Neuronal stem cell (in vitro differentiated cells): ENCODE results near the gene SYNE3.

Experiments
- DNase-seq: peaks from one replicate; pipeline ENCODE4 v3.0.0-alpha.2; 2013; ENCODE audit warnings: low spot score
- H2AFZ ChIP-seq: one replicate; pipeline ENCODE4 v1.6.1; 2013; ENCODE audit warnings: mild to moderate bottlenecking, low read length, inconsistent platforms
- H2AK5ac ChIP-seq: 2 replicates; pipeline ENCODE4 v1.6.1; 2013; ENCODE audit warnings: low read depth, mild to moderate bottlenecking, inconsistent platforms, low read length, moderate library complexity, mixed read lengths
- H2BK120ac ChIP-seq: 2 replicates; pipeline ENCODE4 v1.6.1; 2013; ENCODE audit warnings: low read depth, mild to moderate bottlenecking, inconsistent platforms, low read length, moderate library complexity, mixed read lengths
- H2BK12ac ChIP-seq: one replicate; pipeline ENCODE4 v1.6.1; 2013; ENCODE audit warnings: low read length, inconsistent platforms
- H2BK15ac ChIP-seq: 2 replicates; pipeline ENCODE4 v1.6.1; 2013; ENCODE audit warnings: mild to moderate bottlenecking, low read length, inconsistent platforms, mixed read lengths
- H2BK5ac ChIP-seq: one replicate; pipeline ENCODE4 v1.6.1; 2013; ENCODE audit warnings: inconsistent platforms, mild to moderate bottlenecking, low read length, moderate library complexity
- H3K14ac ChIP-seq: one replicate; pipeline ENCODE4 v1.6.1; 2013; ENCODE audit warnings: low read length, inconsistent platforms
- H3K18ac ChIP-seq: 2 replicates; pipeline ENCODE4 v1.6.1; 2013; ENCODE audit warnings: low read length, inconsistent platforms
- H3K23ac ChIP-seq: 2 replicates; pipeline ENCODE4 v1.6.1; 2013; ENCODE audit warnings: low read depth, mild to moderate bottlenecking, mixed read lengths, low read length, inconsistent platforms; ENCODE audit not compliant: poor library complexity
- H3K27ac ChIP-seq: replicated peaks from 3 replicates; pipeline ENCODE4 v1.5.1; 2013; ENCODE audit warnings: low read length, inconsistent platforms
- H3K27me3 ChIP-seq, 3 experiments: 2 replicates each; pipeline ENCODE4 v1.6.1; 2013; ENCODE audit warnings: low read length in 3 of 3, mild to moderate bottlenecking in 2 of 3, inconsistent platforms in 1 of 3, low read depth in 1 of 3, mixed read lengths in 1 of 3, moderate library complexity in 1 of 3; ENCODE audit not compliant: control insufficient read depth in 3 of 3, insufficient read depth in 3 of 3
- H3K36me3 ChIP-seq, 2 donors: replicated peaks in 1 of 2; 2 replicates each; pipeline ENCODE4 v1.6.1; 2013; ENCODE audit warnings: low read length in 2 of 2; ENCODE audit not compliant: control insufficient read depth in 2 of 2, insufficient read depth in 2 of 2
- H3K4ac ChIP-seq: 2 replicates; pipeline ENCODE4 v1.6.1; 2013; ENCODE audit warnings: inconsistent platforms, mild to moderate bottlenecking, low read length, moderate library complexity
- H3K4me1 ChIP-seq, 2 donors: 1 replicate in 1 of 2; 2 replicates in 1 of 2; pipeline ENCODE4 v1.6.1; 2013; ENCODE audit warnings: low read length in 2 of 2, low read depth in 1 of 2; ENCODE audit not compliant: control insufficient read depth in 2 of 2, insufficient read depth in 1 of 2
- H3K4me2 ChIP-seq: one replicate; pipeline ENCODE4 v1.6.1; 2013; ENCODE audit warnings: mild to moderate bottlenecking, low read length, inconsistent platforms; ENCODE audit not compliant: insufficient read depth, poor library complexity, severe bottlenecking
- H3K4me3 ChIP-seq, 2 donors: 2 replicates each; pipeline ENCODE4 v1.5.1; 2013; ENCODE audit warnings: low read length in 2 of 2, mild to moderate bottlenecking in 2 of 2, inconsistent platforms in 1 of 2, moderate library complexity in 1 of 2
- H3K79me1 ChIP-seq: one replicate; pipeline ENCODE4 v1.6.1; 2013; ENCODE audit warnings: low read depth, mild to moderate bottlenecking, inconsistent platforms, low read length, moderate library complexity
- H3K9ac ChIP-seq: one replicate; pipeline ENCODE4 v1.6.1; 2013; ENCODE audit warnings: mild to moderate bottlenecking, low read depth, low read length, inconsistent platforms; ENCODE audit not compliant: poor library complexity
- H3K9me3 ChIP-seq, 2 donors: replicated peaks in 1 of 2; 2 replicates each; pipeline versions ENCODE3 to v1.6.1; 2013; ENCODE audit warnings: low read length in 2 of 2, mild to moderate bottlenecking in 2 of 2, inconsistent platforms in 1 of 2, low read depth in 1 of 2, mixed read lengths in 1 of 2, moderate library complexity in 1 of 2; ENCODE audit not compliant: control insufficient read depth in 2 of 2, insufficient read depth in 1 of 2
- H4K8ac ChIP-seq: one replicate; pipeline ENCODE4 v1.6.1; 2013; ENCODE audit warnings: low read depth, mild to moderate bottlenecking, inconsistent platforms, low read length, moderate library complexity
- H4K91ac ChIP-seq: one replicate; pipeline ENCODE4 v1.6.1; 2013; ENCODE audit warnings: low read length, low read depth, mild to moderate bottlenecking, inconsistent platforms; ENCODE audit not compliant: poor library complexity
- WGBS, 2 donors: extraction: QIAGEN DNeasy Blood & Tissue Kit; methylation state at CpG; one replicate each; pipeline ENCODE4 v1.1.7; 2013; ENCODE audit warnings: missing lambda C conversion rate in 2 of 2, mixed read lengths in 1 of 2; ENCODE audit not compliant: insufficient read length in 2 of 2, insufficient replicate concordance in 1 of 2; ENCODE audit errors: extremely low coverage in 2 of 2; 5-methylcytosine and 5-hydroxymethylcytosine counted together

SYNE3 gene

GRCh38 chr14:95559203-95559602 is 42.8 kb upstream of the SYNE3 start:
- no peaks in the 10 kb centered on the region for H3K36me3 ChIP-seq
- WGBS, 2 donors: no CpG with 5 or more reads among the region's 6 CpGs
- peaks cover 0 to 2% of the 10 kb centered on the region in 2 donors for H3K4me1 ChIP-seq
- no peak overlapping the region for H2BK5ac ChIP-seq
- H2BK15ac ChIP-seq: no peak overlapping the region
- H3K18ac ChIP-seq: no peak overlapping the region
- H4K91ac ChIP-seq: no peak overlapping the region
- no peak overlapping the region for H2AK5ac ChIP-seq
- no peak overlapping the region for H2AFZ ChIP-seq
- no peak overlapping the region for H3K14ac ChIP-seq
- H3K27ac ChIP-seq: no peak overlapping the region
- H3K79me1 ChIP-seq: no peaks in the 10 kb centered on the region
- no peak overlapping the region for H3K4me2 ChIP-seq
- no peak overlapping the region for H4K8ac ChIP-seq
- H2BK120ac ChIP-seq: no peak overlapping the region
- peaks cover 0 to 2% (median 0%) of the 10 kb centered on the region in 3 experiments for H3K27me3 ChIP-seq
- no peak for DNase-seq
- no peak overlapping the region for H3K4me3 ChIP-seq
- H3K9ac ChIP-seq: no peak overlapping the region
- H2BK12ac ChIP-seq: no peak overlapping the region
- no peaks in the 10 kb centered on the region for H3K9me3 ChIP-seq
- no peak overlapping the region for H3K23ac ChIP-seq
- H3K4ac ChIP-seq: no peak overlapping the region

- H2BK5ac ChIP-seq: no peak overlapping the region
- no peak overlapping the region for H3K4me2 ChIP-seq
- no peak overlapping the region for H3K23ac ChIP-seq
- no peaks in the 10 kb centered on the region for H3K36me3 ChIP-seq
- H2AK5ac ChIP-seq: no peak overlapping the region
- H3K27me3 ChIP-seq: peaks cover 0 to 2% (median 0%) of the 10 kb centered on the region in 3 experiments
- no peak overlapping the region for H4K8ac ChIP-seq
- WGBS, 2 donors: no CpG with 5 or more reads among the region's 2 CpGs
- H2BK15ac ChIP-seq: no peak overlapping the region
- H3K14ac ChIP-seq: no peak overlapping the region
- peaks cover 0 to under 1% of the 10 kb centered on the region in 2 donors for H3K4me1 ChIP-seq
- H2BK12ac ChIP-seq: no peak overlapping the region
- no peak overlapping the region for H3K4ac ChIP-seq
- no peaks in the 10 kb centered on the region for H3K79me1 ChIP-seq
- DNase-seq: no peak
- H3K27ac ChIP-seq: no peak overlapping the region
- no peaks in the 10 kb centered on the region for H3K9me3 ChIP-seq
- no peak overlapping the region for H2BK120ac ChIP-seq
- H3K9ac ChIP-seq: no peak overlapping the region
- H4K91ac ChIP-seq: no peak overlapping the region
- H2AFZ ChIP-seq: no peak overlapping the region
- no peak overlapping the region for H3K18ac ChIP-seq
- H3K4me3 ChIP-seq: no peak overlapping the region
Observed at GRCh38 chr14:95557832-95558231, 41.4 kb upstream of the SYNE3 start.

GRCh38 chr14:95557291-95557690 is 40.8 kb upstream of the SYNE3 start:
- DNase-seq: no peak
- no CpG with 5 or more reads among the region's 11 CpGs for WGBS, 2 donors
- H3K9ac ChIP-seq: no peak overlapping the region

GRCh38 chr14:95555053-95555452 is 38.6 kb upstream of the SYNE3 start:
- Histone ChIP-seq H4K91ac (no peak overlapping the region), H3K27me3 (peaks cover 0 to 2% (median 0%) of the 10 kb centered on the region in 3 experiments), H3K4me1 (no peaks in the 10 kb centered on the region), H3K36me3 (peaks cover 0 to 2% of the 10 kb centered on the region in 2 donors), H3K9me3 (peaks cover 2 to 4% of the 10 kb centered on the region in 2 donors), H3K4me2 (no peak overlapping the region), H3K4me3 (no peak overlapping the region), H3K4ac (no peak overlapping the region), H3K23ac (no peak overlapping the region), H3K18ac (no peak overlapping the region), H2BK120ac (no peak overlapping the region), H2AK5ac (no peak overlapping the region), H3K14ac (no peak overlapping the region), H2BK12ac (no peak overlapping the region), H3K9ac (no peak overlapping the region), H2AFZ (no peak overlapping the region), H2BK15ac (no peak overlapping the region), H4K8ac (no peak overlapping the region), H3K79me1 (no peaks in the 10 kb centered on the region), H2BK5ac (no peak overlapping the region), H3K27ac (no peak overlapping the region)
- WGBS, 2 donors: no CpG with 5 or more reads among the region's 10 CpGs
- no peak for DNase-seq

More at GRCh38 chr14:95557291-95557690, 40.8 kb upstream of the SYNE3 start:
- H3K9me3 ChIP-seq: no peaks in the 10 kb centered on the region
- no peaks in the 10 kb centered on the region for H3K4me1 ChIP-seq
- no peak overlapping the region for H3K14ac ChIP-seq
- H3K27me3 ChIP-seq: peaks cover 0 to 2% (median 0%) of the 10 kb centered on the region in 3 experiments
- H3K36me3 ChIP-seq: no peaks in the 10 kb centered on the region
- H2BK5ac ChIP-seq: no peak overlapping the region
- no peak overlapping the region for H4K8ac ChIP-seq
- no peak overlapping the region for H2BK15ac ChIP-seq
- no peak overlapping the region for H2BK120ac ChIP-seq
- H2AFZ ChIP-seq: no peak overlapping the region
- no peak overlapping the region for H3K4ac ChIP-seq
- H4K91ac ChIP-seq: no peak overlapping the region
- H3K4me3 ChIP-seq: no peak overlapping the region
- no peaks in the 10 kb centered on the region for H3K79me1 ChIP-seq
- H3K23ac ChIP-seq: no peak overlapping the region
- H3K27ac ChIP-seq: no peak overlapping the region
- no peak overlapping the region for H2AK5ac ChIP-seq
- no peak overlapping the region for H3K18ac ChIP-seq
- no peak overlapping the region for H3K4me2 ChIP-seq
- no peak overlapping the region for H2BK12ac ChIP-seq
